ENCODE data around the gene LGALS4.

LGALS4 gene

GRCh38 chr19:38834104-38834490 lies 21.4 kb upstream of the LGALS4 start:
- no peak overlapping the region for H2AFZ ChIP-seq (ENCODE audit: low read length)
- H3K9me2 ChIP-seq (replicated peaks; ENCODE audit: low read depth, low read length): no peaks in the 10 kb centered on the region
- H3K4me1 ChIP-seq (ENCODE audit: insufficient read depth, low read length, poor library complexity, severe bottlenecking): peaks cover 12% of the 10 kb centered on the region
- TF ChIP-seq CTCF (conservative IDR thresholded peaks at IDR 0.05; ENCODE audit: low read length) (no peak), EZH2phosphoT487 (IDR thresholded peaks at IDR 0.05; ENCODE audit: borderline replicate concordance) (no peak)
- H3K36me3 ChIP-seq (ENCODE audit: insufficient read depth, low read length): peaks cover 37% of the 10 kb centered on the region; the same call in 1 of the 2 replicates
- peaks cover 19% of the 10 kb centered on the region for H3F3A ChIP-seq (ENCODE audit: low read depth)
- no peaks in the 10 kb centered on the region for H3K9me3 ChIP-seq (ENCODE audit: insufficient read depth, low read depth, low read length)
- no peak overlapping the region for H3K9ac ChIP-seq (ENCODE audit: low read depth, low read length, poor library complexity, severe bottlenecking)
- H3K4me3 ChIP-seq (ENCODE audit: low read length, poor library complexity, severe bottlenecking): no peak overlapping the region
- peaks cover 22% of the 10 kb centered on the region for H3K79me2 ChIP-seq (ENCODE audit: insufficient read depth, low read length)
- no peaks in the 10 kb centered on the region for H3K27me3 ChIP-seq (ENCODE audit: insufficient read depth, low read length, poor library complexity, severe bottlenecking)
- H3K4me2 ChIP-seq (ENCODE audit: low read depth, low read length, poor library complexity, severe bottlenecking): no peak overlapping the region
- H4K20me1 ChIP-seq (ENCODE audit: insufficient read depth, low read length, poor library complexity, severe bottlenecking): peaks cover 12% of the 10 kb centered on the region

- Histone ChIP-seq H3K4me3 (ENCODE audit: low read length, poor library complexity, severe bottlenecking) (no peak overlapping the region), H3K9me3 (ENCODE audit: insufficient read depth, low read depth, low read length) (no peaks in the 10 kb centered on the region), H3K9ac (ENCODE audit: low read depth, low read length, poor library complexity, severe bottlenecking) (no peak overlapping the region), H3F3A (ENCODE audit: low read depth) (peaks cover 19% of the 10 kb centered on the region), H2AFZ (ENCODE audit: low read length) (no peak overlapping the region), H3K9me2 (replicated peaks; ENCODE audit: low read depth, low read length) (no peaks in the 10 kb centered on the region), H3K27me3 (ENCODE audit: insufficient read depth, low read length, poor library complexity, severe bottlenecking) (no peaks in the 10 kb centered on the region), H3K4me1 (ENCODE audit: insufficient read depth, low read length, poor library complexity, severe bottlenecking) (peaks cover 12% of the 10 kb centered on the region), H3K79me2 (ENCODE audit: insufficient read depth, low read length) (peaks cover 19% of the 10 kb centered on the region), H3K4me2 (ENCODE audit: low read depth, low read length, poor library complexity, severe bottlenecking) (no peak overlapping the region), H3K36me3 (ENCODE audit: insufficient read depth, low read length) (peaks cover 27% of the 10 kb centered on the region; the same call in 1 of the 2 replicates), H4K20me1 (ENCODE audit: insufficient read depth, low read length, poor library complexity, severe bottlenecking) (peaks cover 6% of the 10 kb centered on the region)
- no peak for TF ChIP-seq CTCF (conservative IDR thresholded peaks at IDR 0.05; ENCODE audit: low read length)
- no peak for TF ChIP-seq EZH2phosphoT487 (IDR thresholded peaks at IDR 0.05; ENCODE audit: borderline replicate concordance)
Observed at GRCh38 chr19:38833092-38833425, 20.3 kb upstream of the LGALS4 start.

- Histone ChIP-seq H3K4me2 (ENCODE audit: low read depth, low read length, poor library complexity, severe bottlenecking) (peak overlapping the region; percentile 95), H4K20me1 (ENCODE audit: insufficient read depth, low read length, poor library complexity, severe bottlenecking) (no peaks in the 10 kb centered on the region), H3K27me3 (ENCODE audit: insufficient read depth, low read length, poor library complexity, severe bottlenecking) (no peaks in the 10 kb centered on the region), H2AFZ (ENCODE audit: low read length) (peak overlapping the region; percentile 91), H3F3A (ENCODE audit: low read depth) (peaks cover 13% of the 10 kb centered on the region), H3K4me1 (ENCODE audit: insufficient read depth, low read length, poor library complexity, severe bottlenecking) (peaks cover 12% of the 10 kb centered on the region), H3K9me3 (ENCODE audit: insufficient read depth, low read depth, low read length) (no peaks in the 10 kb centered on the region), H3K79me2 (ENCODE audit: insufficient read depth, low read length) (peaks cover 19% of the 10 kb centered on the region), H3K4me3 (ENCODE audit: low read length, poor library complexity, severe bottlenecking) (peak overlapping the region; percentile 80), H3K36me3 (ENCODE audit: insufficient read depth, low read length) (peaks cover 9% of the 10 kb centered on the region; the same call in 1 of the 2 replicates), H3K9me2 (replicated peaks; ENCODE audit: low read depth, low read length) (no peaks in the 10 kb centered on the region), H3K9ac (ENCODE audit: low read depth, low read length, poor library complexity, severe bottlenecking) (peak overlapping the region; percentile 92)
- TF ChIP-seq EZH2phosphoT487 (IDR thresholded peaks at IDR 0.05; ENCODE audit: borderline replicate concordance): no peak
- no peak for TF ChIP-seq CTCF (conservative IDR thresholded peaks at IDR 0.05; ENCODE audit: low read length)
Observed at GRCh38 chr19:38831142-38831605, 18.4 kb upstream of the LGALS4 start.
